Stimulated activated CD8-positive, alpha-beta memory T cell treated with anti-CD3 and anti-CD28 coated beads, Interleukin-4, amount 100 ng/mL, for 4 hours (primary cell): ENCODE measurements around the gene ALKAL2.

Source experiments
- DNase-seq, 2 donors: peaks; one replicate each; pipeline ENCODE4 v3.0.0-alpha.2; 2020; ENCODE audit warnings: low read depth in 2 of 2, low spot score in 1 of 2

Gene ALKAL2

GRCh38 chr2:271917-272316, 16.0 kb downstream of the ALKAL2 start:
- DNase-seq, result no peak

GRCh38 chr2:270861-271260, 17.0 kb downstream of the ALKAL2 start:
- DNase-seq, result no peak

- DNase-seq, result no peak
These were observed 18.4 kb downstream of the ALKAL2 start for GRCh38 chr2:269356-270030.

- no peak for DNase-seq
These were observed 19.6 kb downstream of the ALKAL2 start for GRCh38 chr2:268323-268722.

- DNase-seq, result peak; percentile 86 to 90
These were observed 23.1 kb downstream of the ALKAL2 start, which contains the start of gene ACP1 for GRCh38 chr2:264493-265468. TSS of gene ACP1 (plus strand) at chr2:264947. CDS start at chr2:264965, 18 bp downstream.

- peak; percentile 16 to 24 for DNase-seq
These were observed 24.0 kb downstream of the ALKAL2 start, which contains the start of gene SH3YL1 for GRCh38 chr2:263774-264492. TSS of gene SH3YL1 (minus strand) at chr2:264032. CDS start at chr2:263984, 48 bp downstream.

GRCh38 chr2:263022-263738, 24.7 kb downstream of the ALKAL2 start:
- no peak for DNase-seq

- DNase-seq, result no peak
These were observed 25.8 kb downstream of the ALKAL2 start for GRCh38 chr2:262117-262516.

- DNase-seq, result no peak
These were observed 27.3 kb downstream of the ALKAL2 start for GRCh38 chr2:260507-261161.

- no peak for DNase-seq
These were observed 28.0 kb downstream of the ALKAL2 start for GRCh38 chr2:259789-260331.

GRCh38 chr2:258933-259332, 29.0 kb downstream of the ALKAL2 start:
- no peak for DNase-seq

- DNase-seq, result no peak
These were observed 30.0 kb downstream of the ALKAL2 start for GRCh38 chr2:257842-258241.

- no peak for DNase-seq
These were observed 30.5 kb downstream of the ALKAL2 start for GRCh38 chr2:257429-257828.

GRCh38 chr2:256094-256493, 31.8 kb downstream of the ALKAL2 start:
- no peak for DNase-seq

- no peak for DNase-seq
These were observed 32.7 kb downstream of the ALKAL2 start for GRCh38 chr2:255195-255594.

GRCh38 chr2:254241-254640, 33.6 kb downstream of the ALKAL2 start:
- no peak for DNase-seq

- no peak for DNase-seq
These were observed 34.7 kb downstream of the ALKAL2 start for GRCh38 chr2:253202-253638.

- DNase-seq, result no peak
These were observed 35.8 kb downstream of the ALKAL2 start for GRCh38 chr2:252001-252602.

GRCh38 chr2:249538-250042, 38.3 kb downstream of the ALKAL2 start:
- no peak for DNase-seq
